GM12878 (cell line): ENCODE results near the gene GAS6.

Source experiments
- CTCF ChIP-seq, 3 experiments: IDR thresholded peaks in 2 of 3; conservative IDR thresholded peaks in 1 of 3; 2 replicates each; pipeline ENCODE4 v1.5.1; 2011; ENCODE audit warnings: low read depth in 3 of 3, low read length in 3 of 3, mild to moderate bottlenecking in 3 of 3, control low read depth in 2 of 3, moderate library complexity in 2 of 3, inconsistent platforms in 1 of 3, mixed read lengths in 1 of 3; ENCODE audit not compliant: control insufficient read depth in 2 of 3, insufficient read depth in 1 of 3; ENCODE audit errors: extremely low read depth in 1 of 3
- EZH2 ChIP-seq: IDR thresholded peaks from 2 replicates; pipeline ENCODE4 v1.6.1; 2012; ENCODE audit warnings: low read depth, mild to moderate bottlenecking, control low read depth, inconsistent platforms, low read length, borderline replicate concordance; ENCODE audit not compliant: control insufficient read depth
- HDAC2 ChIP-seq: fragments of 200-600 bp; sonication (generic); IDR thresholded peaks from 2 replicates; pipeline ENCODE4 v1.6.1; 2017
- RELA ChIP-seq: fragments of 450-650 bp; IDR thresholded peaks from 2 replicates; pipeline ENCODE4 v1.8.0; 2014; ENCODE audit warnings: borderline replicate concordance; ENCODE audit not compliant: partially characterized antibody

- TF ChIP-seq CTCF (IDR thresholded peaks at IDR 0.05 in 2 of 3, conservative IDR thresholded peaks at IDR 0.05 in 1 of 3; ENCODE audit: control insufficient read depth in 2 of 3, extremely low read depth in 1 of 3, insufficient read depth in 1 of 3, low read depth in 3 of 3, low read length in 3 of 3) (no peak), RELA (no peak), EZH2 (no peak), HDAC2 (no peak)
These were observed 20.7 kb downstream of the GAS6 start for GRCh38 chr13:113843063-113843654.
